ENCODE measurements around the gene ZSCAN12. TPM values are rescaled to one million over a fixed set of nuclear protein-coding genes. Genes with fewer than 3 reads are reported as not detected.
A peak's percentile ranks its signal among the peaks of the same experiment; 100 is the strongest.

ZSCAN12 gene
- total and polyA plus RNA-seq, 10 of the 15 experiments (the other 5 are each of a cell fraction or from before 2014, with no cell fraction given), result 1.2 to 12.2 (median 7.4) TPM

- no peaks in the 10 kb centered on the region; the same call in 2 of the 3 replicates for H3K9me3 ChIP-seq (replicated peaks; ENCODE audit: control insufficient read depth, insufficient read depth, low read length)
- no peaks in the 10 kb centered on the region for H3K36me3 ChIP-seq (ENCODE audit: control insufficient read depth in 2 of 2, insufficient read depth in 2 of 2, low read length in 1 of 2)
- no peaks in the 10 kb centered on the region for H4K20me1 ChIP-seq (ENCODE audit: control insufficient read depth, insufficient read depth)
- BruUV-seq (replicated peaks), result no TSS peak
- SMC1A ChIA-PET (ENCODE audit: uncharacterized antibody, unreplicated experiment), result interaction anchor here (0.7 to 1.3 kb wide), 4 partner anchors 7 to 20 kb away, joined by 3 to 5 read pairs (median 3); no protein-coding TSS in a partner anchor
- H3K27me3 ChIP-seq (replicated peaks in 1 of 2; ENCODE audit: control insufficient read depth in 2 of 2, insufficient read depth in 2 of 2, low read length in 1 of 2), result no peaks in the 10 kb centered on the region
- 25% methylated on average over 4 of the region's 4 CpGs for WGBS (ENCODE audit: insufficient coverage, insufficient replicate concordance, low lambda C conversion rate, missing lambda C conversion rate)
- H3K27ac ChIP-seq (ENCODE audit: control insufficient read depth, insufficient read depth), result no peak overlapping the region
- no peaks in the 10 kb centered on the region for H3K79me2 ChIP-seq (ENCODE audit: control insufficient read depth, insufficient read depth, low read length)
- H3K4me2 ChIP-seq (ENCODE audit: control insufficient read depth, insufficient read depth), result no peak overlapping the region; the same call in 1 of the 2 replicates
- no peak overlapping the region for H2AFZ ChIP-seq (ENCODE audit: control insufficient read depth, low read depth, low read length)
- in situ Hi-C loops (cut with MboI) (no loop called here), intact Hi-C loops (cut with micrococcal nuclease; ENCODE audit: unreplicated experiment) (no loop called here)
- H3K9ac ChIP-seq (ENCODE audit: control insufficient read depth, insufficient read depth, low read length), result no peak overlapping the region
- RAD21 ChIA-PET (ENCODE audit: unreplicated experiment), result no interaction called here
- no peak overlapping the region for H3K4me3 ChIP-seq
- FAIRE-seq, result peak; percentile 64
- POLR2A ChIA-PET, result interaction anchor here (0.9 kb wide), 1 partner anchor 43 kb away, joined by 4 read pairs; no protein-coding TSS in a partner anchor
- peak; percentile 34 for DNase-seq (ENCODE audit: low read depth, low spot score)
- no peaks in the 10 kb centered on the region for H3K4me1 ChIP-seq (ENCODE audit: control insufficient read depth, insufficient read depth, low read length)
- CTCF ChIA-PET, result no interaction called here
- ATAC-seq, result peak; percentile 82
- TF ChIP-seq, protein P1, sequence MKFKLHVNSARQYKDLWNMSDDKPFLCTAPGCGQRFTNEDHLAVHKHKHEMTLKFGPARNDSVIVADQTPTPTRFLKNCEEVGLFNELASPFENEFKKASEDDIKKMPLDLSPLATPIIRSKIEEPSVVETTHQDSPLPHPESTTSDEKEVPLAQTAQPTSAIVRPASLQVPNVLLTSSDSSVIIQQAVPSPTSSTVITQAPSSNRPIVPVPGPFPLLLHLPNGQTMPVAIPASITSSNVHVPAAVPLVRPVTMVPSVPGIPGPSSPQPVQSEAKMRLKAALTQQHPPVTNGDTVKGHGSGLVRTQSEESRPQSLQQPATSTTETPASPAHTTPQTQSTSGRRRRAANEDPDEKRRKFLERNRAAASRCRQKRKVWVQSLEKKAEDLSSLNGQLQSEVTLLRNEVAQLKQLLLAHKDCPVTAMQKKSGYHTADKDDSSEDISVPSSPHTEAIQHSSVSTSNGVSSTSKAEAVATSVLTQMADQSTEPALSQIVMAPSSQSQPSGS (IDR thresholded peaks at IDR 0.05; ENCODE audit: low read length), result peak; percentile 42; the same call in 1 of the 2 replicates
- TF ChIP-seq MEF2B (IDR thresholded peaks at IDR 0.05; ENCODE audit: partially characterized antibody, poor library complexity, severe bottlenecking) (no peak), NFIC (IDR thresholded peaks at IDR 0.05; ENCODE audit: low read depth, low read length) (0 out of 2 replicates have a peak, but pooled peaks have one; percentile 25), ZNF24 (IDR thresholded peaks at IDR 0.05) (no peak), TARDBP (IDR thresholded peaks at IDR 0.05; ENCODE audit: borderline replicate concordance) (no peak), IKZF2 (IDR thresholded peaks at IDR 0.05) (peak in 1 of 2 experiments; percentile 33; a peak in 1 of 4 replicates), CEBPZ (IDR thresholded peaks at IDR 0.05; ENCODE audit: low read depth, low read length) (no peak), JUNB (IDR thresholded peaks at IDR 0.05) (peak; percentile 56), EED (IDR thresholded peaks at IDR 0.05; ENCODE audit: low read depth) (no peak), ATF7 (IDR thresholded peaks at IDR 0.05; ENCODE audit: low read depth) (no peak), SUZ12 (IDR thresholded peaks at IDR 0.05; ENCODE audit: unreplicated experiment) (no peak), SREBF2 (IDR thresholded peaks at IDR 0.05; ENCODE audit: low read length) (no peak), SP1 (IDR thresholded peaks at IDR 0.05; ENCODE audit: low read depth, low read length) (no peak), HDAC6 (IDR thresholded peaks at IDR 0.05; ENCODE audit: unreplicated experiment) (no peak)
- TF ChIP-seq, protein P2, sequence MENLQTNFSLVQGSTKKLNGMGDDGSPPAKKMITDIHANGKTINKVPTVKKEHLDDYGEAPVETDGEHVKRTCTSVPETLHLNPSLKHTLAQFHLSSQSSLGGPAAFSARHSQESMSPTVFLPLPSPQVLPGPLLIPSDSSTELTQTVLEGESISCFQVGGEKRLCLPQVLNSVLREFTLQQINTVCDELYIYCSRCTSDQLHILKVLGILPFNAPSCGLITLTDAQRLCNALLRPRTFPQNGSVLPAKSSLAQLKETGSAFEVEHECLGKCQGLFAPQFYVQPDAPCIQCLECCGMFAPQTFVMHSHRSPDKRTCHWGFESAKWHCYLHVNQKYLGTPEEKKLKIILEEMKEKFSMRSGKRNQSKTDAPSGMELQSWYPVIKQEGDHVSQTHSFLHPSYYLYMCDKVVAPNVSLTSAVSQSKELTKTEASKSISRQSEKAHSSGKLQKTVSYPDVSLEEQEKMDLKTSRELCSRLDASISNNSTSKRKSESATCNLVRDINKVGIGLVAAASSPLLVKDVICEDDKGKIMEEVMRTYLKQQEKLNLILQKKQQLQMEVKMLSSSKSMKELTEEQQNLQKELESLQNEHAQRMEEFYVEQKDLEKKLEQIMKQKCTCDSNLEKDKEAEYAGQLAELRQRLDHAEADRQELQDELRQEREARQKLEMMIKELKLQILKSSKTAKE (IDR thresholded peaks at IDR 0.05; ENCODE audit: low read depth, poor library complexity, severe bottlenecking), result no peak
- TF ChIP-seq, protein P3, sequence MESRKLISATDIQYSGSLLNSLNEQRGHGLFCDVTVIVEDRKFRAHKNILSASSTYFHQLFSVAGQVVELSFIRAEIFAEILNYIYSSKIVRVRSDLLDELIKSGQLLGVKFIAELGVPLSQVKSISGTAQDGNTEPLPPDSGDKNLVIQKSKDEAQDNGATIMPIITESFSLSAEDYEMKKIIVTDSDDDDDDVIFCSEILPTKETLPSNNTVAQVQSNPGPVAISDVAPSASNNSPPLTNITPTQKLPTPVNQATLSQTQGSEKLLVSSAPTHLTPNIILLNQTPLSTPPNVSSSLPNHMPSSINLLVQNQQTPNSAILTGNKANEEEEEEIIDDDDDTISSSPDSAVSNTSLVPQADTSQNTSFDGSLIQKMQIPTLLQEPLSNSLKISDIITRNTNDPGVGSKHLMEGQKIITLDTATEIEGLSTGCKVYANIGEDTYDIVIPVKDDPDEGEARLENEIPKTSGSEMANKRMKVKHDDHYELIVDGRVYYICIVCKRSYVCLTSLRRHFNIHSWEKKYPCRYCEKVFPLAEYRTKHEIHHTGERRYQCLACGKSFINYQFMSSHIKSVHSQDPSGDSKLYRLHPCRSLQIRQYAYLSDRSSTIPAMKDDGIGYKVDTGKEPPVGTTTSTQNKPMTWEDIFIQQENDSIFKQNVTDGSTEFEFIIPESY (IDR thresholded peaks at IDR 0.05), result no peak
Measured at GRCh38 chr6:28425944-28426541, 26.5 kb upstream of the ZSCAN12 start.

Measured in GM12878 (cell line).